D721Med (cell line): Measurements from ENCODE around the gene HOXA11.

ENCODE experiments used
- DNase-seq: peaks from one replicate; pipeline ENCODE4 v3.0.0; 2011; ENCODE audit warnings: low spot score; ENCODE audit not compliant: insufficient read length
- FAIRE-seq: peaks from 2 replicates; lab custom pipeline; 2011; peaks lifted over from hg19 to GRCh38; lab: Jason Lieb, UNC
- TF ChIP-seq, protein P1 (sequence below): IDR thresholded peaks from 2 replicates; pipeline ENCODE4 v1.5.1; 2012; ENCODE audit warnings: mild to moderate bottlenecking, control low read depth; ENCODE audit not compliant: insufficient read depth; ENCODE audit errors: missing control alignments

The HOXA11 gene

DNA sequence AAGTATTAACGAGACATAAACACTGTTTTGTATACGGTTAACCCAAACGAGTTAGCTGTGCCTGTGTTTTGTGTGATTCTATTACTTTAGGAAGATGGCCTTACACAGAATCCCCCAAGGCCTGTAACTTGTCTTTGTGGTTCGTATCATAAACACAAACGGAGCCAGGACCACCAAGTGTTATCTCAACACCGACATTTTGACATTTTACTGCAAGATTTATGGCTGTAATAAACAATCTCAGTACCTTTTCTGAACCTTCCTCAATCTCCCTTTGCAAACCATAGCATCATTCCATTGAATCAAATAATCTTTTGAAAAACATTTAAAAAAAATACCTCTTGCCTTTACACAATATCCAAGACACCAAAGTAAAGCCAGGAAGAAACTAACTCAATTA lies 52.1 kb downstream of the HOXA11 start:
- DNase-seq (no peak), FAIRE-seq (no peak)
- TF ChIP-seq, protein P1, sequence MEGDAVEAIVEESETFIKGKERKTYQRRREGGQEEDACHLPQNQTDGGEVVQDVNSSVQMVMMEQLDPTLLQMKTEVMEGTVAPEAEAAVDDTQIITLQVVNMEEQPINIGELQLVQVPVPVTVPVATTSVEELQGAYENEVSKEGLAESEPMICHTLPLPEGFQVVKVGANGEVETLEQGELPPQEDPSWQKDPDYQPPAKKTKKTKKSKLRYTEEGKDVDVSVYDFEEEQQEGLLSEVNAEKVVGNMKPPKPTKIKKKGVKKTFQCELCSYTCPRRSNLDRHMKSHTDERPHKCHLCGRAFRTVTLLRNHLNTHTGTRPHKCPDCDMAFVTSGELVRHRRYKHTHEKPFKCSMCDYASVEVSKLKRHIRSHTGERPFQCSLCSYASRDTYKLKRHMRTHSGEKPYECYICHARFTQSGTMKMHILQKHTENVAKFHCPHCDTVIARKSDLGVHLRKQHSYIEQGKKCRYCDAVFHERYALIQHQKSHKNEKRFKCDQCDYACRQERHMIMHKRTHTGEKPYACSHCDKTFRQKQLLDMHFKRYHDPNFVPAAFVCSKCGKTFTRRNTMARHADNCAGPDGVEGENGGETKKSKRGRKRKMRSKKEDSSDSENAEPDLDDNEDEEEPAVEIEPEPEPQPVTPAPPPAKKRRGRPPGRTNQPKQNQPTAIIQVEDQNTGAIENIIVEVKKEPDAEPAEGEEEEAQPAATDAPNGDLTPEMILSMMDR: no peak

GRCh38 chr7:27132214-27132613 lies 52.8 kb downstream of the HOXA11 start:
- DNase-seq (no peak), FAIRE-seq (no peak)
- TF ChIP-seq, protein P1: no peak

- DNase-seq: no peak
- no peak for FAIRE-seq
- TF ChIP-seq, protein P1: no peak
Observed at GRCh38 chr7:27131390-27131819, 53.6 kb downstream of the HOXA11 start.
